A549 (cell line): ENCODE data around the gene ZMYND19. TPM values are rescaled to one million over a fixed set of nuclear protein-coding genes. Genes with fewer than 3 reads are reported as not detected.

Source experiments
- ATAC-seq, 2 experiments: fragments of 200-7000 bp in 1 of 2; fragments of >200 bp in 1 of 2; cut with Nextera tagmentation in 1 of 2; cut with Tn5 transposase in 1 of 2; 3 replicates each; pipeline versions ENCODE4 v1.8.0 to v1.9.1; 2018 to 2020; ENCODE audit warnings: mild to moderate bottlenecking in 1 of 2, moderate library complexity in 1 of 2
- CTCF ChIA-PET: fragments of 300-600 bp; sonication (Branson Sonifier 250); formaldehyde crosslinking; extraction: SDS; loops from one replicate; lab custom pipeline; 2021; ENCODE audit warnings: antibody characterized with exemption, inconsistent platforms; lab: Yijun Ruan, JAX
- POLR2A ChIA-PET: fragments of 350-600 bp; formaldehyde crosslinking; extraction: SDS; loops from one replicate; lab custom pipeline; 2021; ENCODE audit warnings: antibody characterized with exemption, inconsistent platforms; lab: Yijun Ruan, JAX
- DNase-seq, 2 experiments: peaks; one replicate each; pipeline versions ENCODE4 v3.0.0 to v3.0.0-alpha.2; 2011 to 2016; ENCODE audit warnings: low read depth in 1 of 2, low spot score in 1 of 2
- FAIRE-seq: peaks from 2 replicates; lab custom pipeline; 2011; peaks lifted over from hg19 to GRCh38; lab: Jason Lieb, UNC
- H3K27ac ChIP-seq, 2 experiments: fragments of >200 bp; sonication (Bioruptor Twin); formaldehyde crosslinking; 3 replicates each; pipeline ENCODE4 v1.5.1; 2016 to 2017
- H3K4me1 ChIP-seq: fragments of >200 bp; sonication (Bioruptor Twin); formaldehyde crosslinking; 3 replicates; pipeline ENCODE4 v1.6.1; 2016
- H3K4me2 ChIP-seq: fragments of >200 bp; sonication (Bioruptor Twin); formaldehyde crosslinking; 3 replicates; pipeline ENCODE4 v1.6.1; 2016
- H3K4me3 ChIP-seq: fragments of >200 bp; sonication (Bioruptor Twin); formaldehyde crosslinking; 3 replicates; pipeline ENCODE4 v1.5.1; 2016
- H3K9me3 ChIP-seq: fragments of >200 bp; sonication (Bioruptor Twin); formaldehyde crosslinking; 3 replicates; pipeline ENCODE4 v1.6.1; 2016
- BHLHE40 ChIP-seq: IDR thresholded peaks from 2 replicates; pipeline ENCODE4 v1.6.1; 2012; ENCODE audit warnings: low read depth, low read length, inconsistent platforms
- CBX2 ChIP-seq: fragments of 200-600 bp; sonication (generic); IDR thresholded peaks from 2 replicates; pipeline ENCODE4 v1.6.1; 2016; ENCODE audit warnings: low read depth, mild to moderate bottlenecking, borderline replicate concordance
- EHMT2 ChIP-seq: fragments of 200-600 bp; sonication (generic); IDR thresholded peaks from 2 replicates; pipeline ENCODE4 v1.6.1; 2016; ENCODE audit warnings: antibody characterized with exemption, low read depth, mild to moderate bottlenecking, moderate library complexity
- FOSB ChIP-seq: fragments of 250-450 bp; sonication (Bioruptor Pico); IDR thresholded peaks from 2 replicates; pipeline ENCODE4 v1.5.0; 2020; ENCODE audit warnings: mild to moderate bottlenecking, moderate library complexity
- HOXB5 ChIP-seq: fragments of 250-450 bp; sonication (Bioruptor Pico); IDR thresholded peaks from 2 replicates; pipeline ENCODE4 v1.5.0; 2020; ENCODE audit warnings: mild to moderate bottlenecking, moderate library complexity
- JUN ChIP-seq, 2 experiments: fragments of >200 bp; sonication (Bioruptor Twin); formaldehyde crosslinking; IDR thresholded peaks; 2 replicates in 1 of 2; 3 replicates in 1 of 2; pipeline ENCODE4 v1.6.1; 2016 to 2017
- JUNB ChIP-seq: fragments of >200 bp; sonication (Bioruptor Twin); formaldehyde crosslinking; IDR thresholded peaks from 2 replicates; pipeline ENCODE4 v1.6.1; 2016
- KDM1A ChIP-seq: fragments of 200-600 bp; sonication (generic); IDR thresholded peaks from 2 replicates; pipeline ENCODE4 v1.6.1; 2016; ENCODE audit warnings: low read depth, mild to moderate bottlenecking
- PBX3 ChIP-seq: IDR thresholded peaks from 2 replicates; pipeline ENCODE4 v1.6.1; 2012
- PHF8 ChIP-seq: fragments of 200-600 bp; sonication (generic); IDR thresholded peaks from 2 replicates; pipeline ENCODE4 v1.6.1; 2016; ENCODE audit warnings: low read depth, mild to moderate bottlenecking, antibody characterized with exemption, moderate library complexity, borderline replicate concordance
- POLR2A ChIP-seq: IDR thresholded peaks from 2 replicates; pipeline ENCODE4 v1.6.1; 2012; ENCODE audit warnings: mild to moderate bottlenecking, low read length
- POLR2AphosphoS2 ChIP-seq: conservative IDR thresholded peaks from 2 replicates; pipeline ENCODE4 v1.6.1; 2012; ENCODE audit warnings: low read length, improper control_type of control experiment, inconsistent platforms
- RAD21 ChIP-seq, 2 experiments: fragments of >200 bp in 1 of 2; sonication (Bioruptor Twin) in 1 of 2; formaldehyde crosslinking in 1 of 2; IDR thresholded peaks in 1 of 2; conservative IDR thresholded peaks in 1 of 2; 2 replicates in 1 of 2; 3 replicates in 1 of 2; pipeline ENCODE4 v1.6.1; 2012 to 2018; ENCODE audit warnings: inconsistent platforms in 1 of 2
- RARB ChIP-seq: fragments of 250-450 bp; sonication (Bioruptor Pico); IDR thresholded peaks from 2 replicates; pipeline ENCODE4 v1.8.0; 2021; ENCODE audit warnings: mild to moderate bottlenecking, moderate library complexity
- RFX5 ChIP-seq: fragments of 450-650 bp; IDR thresholded peaks from 2 replicates; pipeline ENCODE4 v1.7.1; 2014; ENCODE audit warnings: antibody characterized with exemption, mild to moderate bottlenecking, moderate library complexity
- SREBF2 ChIP-seq: fragments of 450-650 bp; IDR thresholded peaks from 2 replicates; pipeline ENCODE4 v1.6.1; 2014; ENCODE audit warnings: mild to moderate bottlenecking, moderate library complexity
- TP53 ChIP-seq: fragments of 250-450 bp; sonication (Bioruptor Pico); IDR thresholded peaks from 2 replicates; pipeline ENCODE4 v1.5.0; 2021; ENCODE audit warnings: mild to moderate bottlenecking, moderate library complexity
- ZFP36 ChIP-seq: fragments of 450-650 bp; IDR thresholded peaks from 2 replicates; pipeline ENCODE4 v1.6.1; 2014; ENCODE audit warnings: borderline replicate concordance; ENCODE audit not compliant: partially characterized antibody
- ZNF302 ChIP-seq: fragments of 250-450 bp; sonication (Bioruptor Pico); IDR thresholded peaks from 2 replicates; pipeline ENCODE4 v1.9.0; 2021; ENCODE audit warnings: inconsistent platforms, mild to moderate bottlenecking, moderate library complexity
- ZSCAN20 ChIP-seq: fragments of 250-450 bp; sonication (Bioruptor Pico); IDR thresholded peaks from 2 replicates; pipeline ENCODE4 v1.8.0; 2022; ENCODE audit warnings: mild to moderate bottlenecking, moderate library complexity
- WGBS: methylation state at CpG from one replicate; pipeline ENCODE4 v1.1.6; 2017; ENCODE audit errors: missing lambda C conversion rate; 5-methylcytosine and 5-hydroxymethylcytosine counted together
- polyA plus RNA-seq, 4 experiments: library from polyadenylated mRNA; depleted of rRNA in 3 of 4; stranded (reverse); fragments of >200 nt; fragmentation: RNase III in 1 of 4; extraction: RNeasy Plus Mini Kit Qiagen cat#74134 plus additional on column Dnase treatment in 1 of 4; gene quantifications; 2 replicates in 3 of 4; 3 replicates in 1 of 4; pipeline ENCODE4 v1.2.3, GENCODE V29; 2011 to 2017
- TF ChIP-seq, protein P1 (sequence below): IDR thresholded peaks from 2 replicates; pipeline ENCODE4 v1.6.1; 2012
- TF ChIP-seq, protein P2 (sequence below): fragments of 150-350 bp; IDR thresholded peaks from 2 replicates; pipeline ENCODE4 v1.6.1; 2014; ENCODE audit warnings: low read depth, mild to moderate bottlenecking, low read length
- TF ChIP-seq, protein P3 (sequence below): fragments of 250-450 bp; sonication (Bioruptor Pico); IDR thresholded peaks from 2 replicates; pipeline ENCODE4 v1.5.0; 2021; ENCODE audit warnings: mild to moderate bottlenecking, moderate library complexity, borderline replicate concordance

The ZMYND19 gene
- polyA plus RNA-seq, 2 of the 4 experiments (the other 2 are of a cell fraction) = 19.6 to 38.7 TPM

- TF ChIP-seq, protein P1, sequence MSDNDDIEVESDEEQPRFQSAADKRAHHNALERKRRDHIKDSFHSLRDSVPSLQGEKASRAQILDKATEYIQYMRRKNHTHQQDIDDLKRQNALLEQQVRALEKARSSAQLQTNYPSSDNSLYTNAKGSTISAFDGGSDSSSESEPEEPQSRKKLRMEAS = no peak
- no peak for TF ChIP-seq SREBF2
- no peak for TF ChIP-seq JUNB
- no peak for TF ChIP-seq JUN (IDR thresholded peaks at IDR 0.05)
- TF ChIP-seq ZNF302 = no peak
- no peak for TF ChIP-seq RFX5
- TF ChIP-seq KDM1A = no peak
- TF ChIP-seq TP53 = no peak
- no peak for TF ChIP-seq FOSB (CRISPR knock-in tag)
- TF ChIP-seq RARB (CRISPR knock-in tag) = no peak
- TF ChIP-seq POLR2AphosphoS2 = no peak
- H3K9me3 ChIP-seq = no peaks in the 10 kb centered on the region
- WGBS = 92% methylated on average over 5 of the region's 5 CpGs
- H3K4me2 ChIP-seq = no peak overlapping the region
- FAIRE-seq (no peak), DNase-seq (no peak), ATAC-seq (no peak)
- ChIA-PET CTCF (no interaction called here), POLR2A (interaction anchor here (0.6 kb wide), 1 partner anchor 37 kb away, joined by 6 read pairs; no protein-coding TSS in a partner anchor)
- no peak overlapping the region for H3K4me3 ChIP-seq
- H3K27ac ChIP-seq = no peak overlapping the region
- H3K4me1 ChIP-seq = peaks cover 14% of the 10 kb centered on the region; the same call in 2 of the 3 replicates
Measured at GRCh38 chr9:137634016-137634415, 43.7 kb upstream of the ZMYND19 start.

GRCh38 chr9:137632230-137633161 lies 42.2 kb upstream of the ZMYND19 start:
- no peak overlapping the region for H3K4me3 ChIP-seq
- no peaks in the 10 kb centered on the region for H3K9me3 ChIP-seq
- DNase-seq (no peak), ATAC-seq (peak; percentile 13 to 23; a peak in 3 of 6 replicates), FAIRE-seq (no peak)
- peaks cover 14% of the 10 kb centered on the region; the same call in 2 of the 3 replicates for H3K4me1 ChIP-seq
- TF ChIP-seq POLR2A (no peak), PHF8 (no peak), ZFP36 (no peak), PBX3 (no peak)
- TF ChIP-seq, protein P1 = no peak
- TF ChIP-seq, protein P2, sequence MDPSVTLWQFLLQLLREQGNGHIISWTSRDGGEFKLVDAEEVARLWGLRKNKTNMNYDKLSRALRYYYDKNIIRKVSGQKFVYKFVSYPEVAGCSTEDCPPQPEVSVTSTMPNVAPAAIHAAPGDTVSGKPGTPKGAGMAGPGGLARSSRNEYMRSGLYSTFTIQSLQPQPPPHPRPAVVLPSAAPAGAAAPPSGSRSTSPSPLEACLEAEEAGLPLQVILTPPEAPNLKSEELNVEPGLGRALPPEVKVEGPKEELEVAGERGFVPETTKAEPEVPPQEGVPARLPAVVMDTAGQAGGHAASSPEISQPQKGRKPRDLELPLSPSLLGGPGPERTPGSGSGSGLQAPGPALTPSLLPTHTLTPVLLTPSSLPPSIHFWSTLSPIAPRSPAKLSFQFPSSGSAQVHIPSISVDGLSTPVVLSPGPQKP = no peak
- 84% methylated on average over 23 of the region's 23 CpGs for WGBS
- ChIA-PET CTCF (no interaction called here), POLR2A (no interaction called here)
- no peak overlapping the region for H3K4me2 ChIP-seq
- H3K27ac ChIP-seq = no peak overlapping the region

GRCh38 chr9:137631345-137632229 lies 41.3 kb upstream of the ZMYND19 start:
- ATAC-seq (peak in 1 of 2 experiments; percentile 33; a peak in 2 of 6 replicates), FAIRE-seq (no peak), DNase-seq (no peak)
- CTCF ChIA-PET = interaction anchor here (1.1 kb wide), 1 partner anchor 9 kb away, joined by 3 read pairs; no protein-coding TSS in a partner anchor
- Histone ChIP-seq H3K4me2 (no peak overlapping the region), H3K4me3 (no peak overlapping the region), H3K27ac (no peak overlapping the region), H3K9me3 (no peaks in the 10 kb centered on the region), H3K4me1 (peaks cover 14% of the 10 kb centered on the region; the same call in 2 of the 3 replicates)
- WGBS = 82% methylated on average over 16 of the region's 16 CpGs
- TF ChIP-seq CBX2 = no peak
- no peak for TF ChIP-seq RAD21 (conservative IDR thresholded peaks at IDR 0.05 in 1 of 2, IDR thresholded peaks at IDR 0.05 in 1 of 2)
- no peak for TF ChIP-seq HOXB5
- TF ChIP-seq, protein P3, sequence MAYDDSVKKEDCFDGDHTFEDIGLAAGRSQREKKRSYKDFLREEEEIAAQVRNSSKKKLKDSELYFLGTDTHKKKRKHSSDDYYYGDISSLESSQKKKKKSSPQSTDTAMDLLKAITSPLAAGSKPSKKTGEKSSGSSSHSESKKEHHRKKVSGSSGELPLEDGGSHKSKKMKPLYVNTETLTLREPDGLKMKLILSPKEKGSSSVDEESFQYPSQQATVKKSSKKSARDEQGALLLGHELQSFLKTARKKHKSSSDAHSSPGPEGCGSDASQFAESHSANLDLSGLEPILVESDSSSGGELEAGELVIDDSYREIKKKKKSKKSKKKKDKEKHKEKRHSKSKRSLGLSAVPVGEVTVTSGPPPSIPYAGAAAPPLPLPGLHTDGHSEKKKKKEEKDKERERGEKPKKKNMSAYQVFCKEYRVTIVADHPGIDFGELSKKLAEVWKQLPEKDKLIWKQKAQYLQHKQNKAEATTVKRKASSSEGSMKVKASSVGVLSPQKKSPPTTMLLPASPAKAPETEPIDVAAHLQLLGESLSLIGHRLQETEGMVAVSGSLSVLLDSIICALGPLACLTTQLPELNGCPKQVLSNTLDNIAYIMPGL (CRISPR knock-in tag) = no peak
- TF ChIP-seq FOSB (CRISPR knock-in tag) = no peak
- TF ChIP-seq BHLHE40 = no peak
- TF ChIP-seq EHMT2 = no peak
- no peak for TF ChIP-seq ZFP36
- no peak for TF ChIP-seq ZSCAN20 (CRISPR knock-in tag)
- TF ChIP-seq ZNF302 = no peak
- no peak for TF ChIP-seq TP53
- POLR2A ChIA-PET = no interaction called here
